Prostate gland (tissue), 2 donors: Measurements from ENCODE around the gene PWWP2B.

Experiments used
- CTCF ChIP-seq, 4 experiments: fragments of 200-600 bp in 2 of 4; fragments of 450-650 bp in 2 of 4; sonication (generic) in 2 of 4; IDR thresholded peaks; 1 replicate in 3 of 4; 2 replicates in 1 of 4; pipeline ENCODE4 v1.5.1; 2016 to 2019; ENCODE audit warnings: antibody characterized with exemption in 4 of 4, mild to moderate bottlenecking in 2 of 4, moderate library complexity in 2 of 4
- POLR2A ChIP-seq: fragments of 450-650 bp; IDR thresholded peaks from one replicate; pipeline ENCODE4 v1.6.1; 2016; ENCODE audit warnings: antibody characterized with exemption, mild to moderate bottlenecking
- POLR2AphosphoS5 ChIP-seq: sonication (generic); formaldehyde crosslinking; IDR thresholded peaks from one replicate; pipeline ENCODE4 v1.6.1; 2017; ENCODE audit warnings: antibody characterized with exemption

GRCh38 chr10:132377326-132377725 lies 19.7 kb upstream of the PWWP2B start:
- TF ChIP-seq POLR2A = no peak
- no peak for TF ChIP-seq CTCF (IDR thresholded peaks at IDR 0.05)
- no peak for TF ChIP-seq POLR2AphosphoS5
